ENCODE data around the gene FAM222A.

Gene FAM222A

GRCh38 chr12:109804820-109805761, 91.5 kb downstream of the FAM222A start:
- DNase-seq: peak; percentile 63

GRCh38 chr12:109807954-109808643, 94.5 kb downstream of the FAM222A start:
- no peak for DNase-seq

GRCh38 chr12:109808876-109809646, 95.4 kb downstream of the FAM222A start:
- no peak for DNase-seq

- no peak for DNase-seq
These were observed 97.5 kb downstream of the FAM222A start for GRCh38 chr12:109810954-109811623.

DNA sequence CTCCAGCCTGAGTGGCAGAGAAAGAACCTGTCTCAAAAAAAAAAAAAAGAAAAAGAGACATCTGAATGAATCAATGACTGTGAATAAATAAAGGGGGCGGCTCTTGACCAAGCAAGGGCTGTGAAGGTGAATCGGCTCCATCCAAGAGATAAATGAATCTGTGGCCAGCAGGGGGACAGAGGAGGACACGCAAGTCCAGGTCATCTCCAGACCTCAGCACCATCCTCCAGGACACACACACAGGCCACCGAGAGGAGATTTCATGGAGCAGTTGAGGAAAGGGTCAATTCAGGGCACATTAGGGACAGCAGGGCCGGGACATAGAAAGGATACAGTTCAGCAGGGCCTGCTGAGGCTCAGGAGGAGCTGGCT, 98.0 kb downstream of the FAM222A start:
- DNase-seq: no peak

DNA sequence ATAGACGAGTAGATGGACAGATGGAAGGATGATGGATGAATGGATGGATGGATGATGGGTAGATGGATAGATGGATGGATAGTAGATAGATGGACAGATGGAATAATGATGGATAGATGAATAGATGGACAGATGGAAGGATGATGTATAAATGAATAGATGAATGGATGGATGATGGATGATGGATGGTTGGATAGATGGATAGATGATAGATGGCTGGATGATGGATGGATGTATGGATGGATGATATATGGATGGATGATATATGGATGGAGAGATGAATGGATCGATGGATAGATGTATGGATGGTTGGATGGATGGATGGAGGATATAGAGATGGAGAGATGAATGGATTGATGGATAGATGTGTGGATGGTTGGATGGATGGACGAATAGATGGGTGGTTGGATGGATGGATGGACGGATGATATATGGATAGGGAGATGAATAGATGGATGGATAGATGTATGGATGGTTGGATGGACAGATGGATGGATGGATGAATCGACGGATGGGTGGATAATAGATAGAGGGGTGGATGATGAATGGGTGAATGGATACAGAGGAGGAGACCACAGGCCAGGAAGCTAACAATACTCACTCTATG, 100.3 kb downstream of the FAM222A start:
- no peak for DNase-seq

- DNase-seq: no peak
These were observed 101.0 kb downstream of the FAM222A start for GRCh38 chr12:109814600-109815150.

DNA sequence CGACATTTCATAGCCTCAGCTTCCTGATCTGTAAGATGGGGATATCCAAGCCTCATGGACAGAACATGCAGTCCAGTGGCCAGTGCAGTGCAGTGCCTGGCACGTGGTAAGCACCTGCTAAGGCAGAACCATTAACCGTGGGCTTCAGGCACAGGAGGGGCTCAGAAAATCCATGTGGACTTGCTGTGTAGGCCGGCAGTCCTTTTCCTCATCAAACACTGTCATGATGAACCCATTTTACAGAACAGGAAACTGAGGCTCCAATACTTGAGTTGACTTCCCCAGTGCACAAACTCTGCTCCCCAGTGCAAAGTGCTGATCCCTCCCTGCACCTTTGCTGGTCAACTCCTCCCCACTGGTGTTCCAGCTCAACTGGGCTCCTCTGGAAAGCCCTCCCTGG, 101.6 kb downstream of the FAM222A start:
- DNase-seq: no peak

DNA sequence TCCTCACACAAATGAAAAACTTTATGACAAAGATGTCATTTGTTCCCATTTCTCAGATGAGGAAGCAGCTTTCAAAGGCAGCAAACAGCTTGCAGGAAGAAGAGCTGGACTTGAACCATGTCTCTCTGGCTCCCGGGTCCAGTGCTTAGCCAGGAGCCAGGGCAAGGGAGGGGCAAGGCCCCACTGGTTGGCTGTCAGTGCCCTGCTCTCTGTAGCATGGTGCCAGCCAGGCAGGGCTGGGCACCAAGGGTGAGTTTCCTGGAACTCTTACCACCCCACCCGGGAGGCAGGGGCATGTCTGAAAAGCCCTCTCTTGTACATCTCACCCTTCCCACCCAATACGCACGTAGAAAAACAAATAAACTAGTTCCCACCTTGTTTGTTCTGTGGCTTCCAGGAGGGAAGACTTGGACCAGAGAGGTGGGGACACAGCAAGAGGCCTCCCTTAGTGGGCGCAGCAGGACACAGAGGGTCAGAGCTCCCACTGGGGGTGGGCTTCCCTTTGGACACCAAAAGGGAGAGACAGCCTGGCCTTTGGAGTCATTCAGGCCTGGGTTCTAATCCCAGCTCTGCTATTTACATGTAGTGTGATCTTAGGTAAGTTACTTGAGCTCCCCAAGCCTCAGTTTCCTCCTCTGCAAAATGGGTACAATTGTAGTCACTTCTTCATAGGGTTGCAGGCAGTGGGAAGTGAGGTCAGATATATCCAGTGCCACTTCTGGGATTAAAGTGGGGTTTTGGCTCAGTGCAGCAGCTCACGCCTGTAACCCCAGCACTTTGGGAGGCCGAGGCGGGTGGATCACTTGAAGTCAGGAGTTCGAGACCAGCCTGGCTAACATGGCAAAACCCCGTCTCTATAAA, 102.4 kb downstream of the FAM222A start:
- no peak for DNase-seq

GRCh38 chr12:109816870-109817269, 103.2 kb downstream of the FAM222A start:
- no peak for DNase-seq

- DNase-seq: no peak
These were observed 104.1 kb downstream of the FAM222A start for GRCh38 chr12:109817627-109818231.

- DNase-seq: no peak
These were observed 104.6 kb downstream of the FAM222A start for GRCh38 chr12:109818253-109818652.

- no peak for DNase-seq
These were observed 105.4 kb downstream of the FAM222A start for GRCh38 chr12:109818905-109819500.
